Activated CD4-positive, alpha-beta memory T cell treated with anti-CD3 and anti-CD28 coated beads, Interleukin-2, amount 10 ng/mL, durations not matched to agents 7 days and 5 days (primary cell): ENCODE data around the gene RAD18. TPM values are rescaled to one million over a fixed set of nuclear protein-coding genes. Genes with fewer than 3 reads are reported as not detected.

Experiments used
- CTCF ChIA-PET: fragments of 350-600 bp; sonication (Branson Sonifier 250); formaldehyde crosslinking; loops from one replicate; lab custom pipeline; 2021; ENCODE audit warnings: antibody characterized with exemption, inconsistent platforms; lab: Charles Lee
- POLR2A ChIA-PET: fragments of 350-600 bp; sonication (Branson Sonifier 250); formaldehyde crosslinking; loops from one replicate; lab custom pipeline; 2021; ENCODE audit warnings: antibody characterized with exemption; lab: Charles Lee
- DNase-seq: peaks from one replicate; pipeline ENCODE4 v3.0.0-alpha.2; 2020
- H3K27ac Mint-ChIP-seq: one replicate; pipeline ENCODE4 v1.8.0; 2021; ENCODE audit warnings: mild to moderate bottlenecking, mixed read lengths
- H3K27me3 Mint-ChIP-seq: one replicate; pipeline ENCODE4 v1.8.0; 2021; ENCODE audit warnings: mixed read lengths
- H3K36me3 Mint-ChIP-seq: one replicate; pipeline ENCODE4 v1.8.0; 2021; ENCODE audit warnings: low read depth, mixed read lengths
- H3K4me1 Mint-ChIP-seq: one replicate; pipeline ENCODE4 v1.8.0; 2021; ENCODE audit warnings: mixed read lengths
- H3K4me3 Mint-ChIP-seq: one replicate; pipeline ENCODE4 v1.8.0; 2021; ENCODE audit warnings: mild to moderate bottlenecking, mixed read lengths
- H3K9me3 Mint-ChIP-seq: one replicate; pipeline ENCODE4 v1.8.0; 2021; ENCODE audit warnings: mixed read lengths
- total RNA-seq, 2 experiments: library from RNA; stranded (reverse); gene quantifications; one replicate each; pipeline ENCODE4 v1.2.3, GENCODE V29; 2021

RAD18 gene
- total RNA-seq, 2 experiments from 2014 or later, result 28.0 to 28.6 TPM

DNA sequence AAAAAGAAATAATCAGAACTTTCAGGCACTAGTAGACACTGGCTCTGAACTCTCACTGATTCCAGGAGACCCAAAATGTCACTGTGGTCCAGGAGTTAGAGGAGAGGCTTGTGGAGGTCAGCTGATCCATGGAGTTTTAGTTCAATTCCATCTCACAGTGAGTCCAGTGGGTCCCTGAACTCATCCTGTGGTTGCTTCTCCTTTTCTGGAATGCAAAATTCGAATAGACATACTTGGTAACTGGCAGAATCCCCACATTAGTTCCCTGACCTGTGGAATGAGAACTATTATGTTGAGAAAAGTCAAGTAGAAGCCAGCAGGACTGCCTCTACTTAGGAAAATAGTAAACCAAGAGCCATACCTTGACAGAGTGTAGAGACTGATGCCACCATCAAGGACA, 106.6 kb downstream of the RAD18 start:
- Mint-ChIP-seq H3K9me3 (no peaks in the 10 kb centered on the region), H3K27me3 (no peaks in the 10 kb centered on the region), H3K36me3 (no peaks in the 10 kb centered on the region), H3K27ac (no peak overlapping the region), H3K4me1 (no peaks in the 10 kb centered on the region), H3K4me3 (no peak overlapping the region)
- ChIA-PET POLR2A (no interaction called here), CTCF (no interaction called here)
- DNase-seq, result no peak

DNA sequence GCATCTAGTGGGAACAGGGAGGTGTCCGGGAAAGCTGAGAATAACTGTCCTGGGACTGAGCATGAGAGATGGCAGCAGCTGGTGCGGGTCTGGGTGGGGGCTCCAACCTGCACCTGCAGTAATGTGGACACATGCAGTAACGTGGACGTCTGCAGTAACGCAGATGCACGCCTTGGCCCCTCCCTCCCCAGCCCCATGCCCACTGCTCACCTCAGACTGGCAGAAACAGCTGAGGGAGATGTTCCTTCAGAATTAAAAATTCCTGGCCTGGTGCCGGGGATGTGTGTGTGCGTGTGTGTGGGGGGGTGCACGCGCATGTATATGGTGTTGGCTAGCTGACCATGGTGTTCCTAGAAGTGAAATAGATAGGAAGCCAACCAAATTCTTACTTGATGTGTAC, 107.2 kb downstream of the RAD18 start:
- no peaks in the 10 kb centered on the region for H3K27me3 Mint-ChIP-seq
- no peak overlapping the region for H3K27ac Mint-ChIP-seq
- H3K9me3 Mint-ChIP-seq, result no peaks in the 10 kb centered on the region
- H3K36me3 Mint-ChIP-seq, result no peaks in the 10 kb centered on the region
- no peak overlapping the region for H3K4me3 Mint-ChIP-seq
- CTCF ChIA-PET, result no interaction called here
- DNase-seq, result no peak
- H3K4me1 Mint-ChIP-seq, result no peaks in the 10 kb centered on the region
- POLR2A ChIA-PET, result no interaction called here

DNA sequence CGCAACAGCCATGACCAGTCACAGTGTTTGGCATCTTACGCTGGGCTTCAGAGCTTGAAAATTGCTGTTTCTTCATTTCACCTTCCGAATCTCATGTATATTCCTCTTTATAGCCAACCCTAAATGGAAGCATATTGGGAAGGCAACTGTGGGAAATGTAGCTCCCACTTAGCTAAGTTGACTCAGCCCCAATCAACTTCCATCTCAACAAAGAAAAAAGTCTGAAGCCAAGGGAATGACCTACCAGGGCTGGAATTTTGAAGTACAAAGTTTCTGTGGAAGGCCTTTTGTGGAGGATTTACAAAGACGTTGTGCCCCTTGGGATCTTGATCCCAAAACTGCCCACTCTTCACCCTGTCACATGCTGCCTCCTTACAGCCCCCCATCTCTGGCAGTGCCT, 108.6 kb downstream of the RAD18 start:
- ChIA-PET POLR2A (no interaction called here), CTCF (no interaction called here)
- Mint-ChIP-seq H3K27me3 (no peaks in the 10 kb centered on the region), H3K9me3 (no peaks in the 10 kb centered on the region), H3K4me1 (no peaks in the 10 kb centered on the region), H3K4me3 (no peak overlapping the region), H3K27ac (no peak overlapping the region), H3K36me3 (no peaks in the 10 kb centered on the region)
- DNase-seq, result no peak

DNA sequence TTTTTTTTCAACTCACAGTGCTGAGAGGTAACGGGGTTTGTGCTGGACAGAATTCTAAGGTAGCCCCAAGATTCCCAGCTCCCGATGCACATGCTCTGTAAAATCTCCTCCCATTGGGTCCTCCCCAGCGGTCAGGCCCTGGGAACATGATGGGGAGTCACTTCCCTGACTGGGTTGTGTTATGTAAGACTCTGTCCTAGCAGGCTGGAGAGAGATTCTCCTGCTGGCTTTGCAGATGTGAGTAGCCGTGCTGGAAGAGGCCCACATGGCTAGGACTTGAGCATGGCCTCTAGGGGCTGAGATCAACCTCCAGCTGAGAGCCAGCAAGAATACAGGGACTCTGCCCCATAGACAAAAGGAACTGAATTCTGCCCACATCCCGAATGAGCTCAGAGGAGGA, 110.2 kb downstream of the RAD18 start:
- Mint-ChIP-seq H3K36me3 (no peaks in the 10 kb centered on the region), H3K27me3 (no peaks in the 10 kb centered on the region), H3K9me3 (no peaks in the 10 kb centered on the region), H3K4me1 (no peaks in the 10 kb centered on the region), H3K4me3 (no peak overlapping the region), H3K27ac (no peak overlapping the region)
- ChIA-PET CTCF (no interaction called here), POLR2A (no interaction called here)
- DNase-seq, result no peak

DNA sequence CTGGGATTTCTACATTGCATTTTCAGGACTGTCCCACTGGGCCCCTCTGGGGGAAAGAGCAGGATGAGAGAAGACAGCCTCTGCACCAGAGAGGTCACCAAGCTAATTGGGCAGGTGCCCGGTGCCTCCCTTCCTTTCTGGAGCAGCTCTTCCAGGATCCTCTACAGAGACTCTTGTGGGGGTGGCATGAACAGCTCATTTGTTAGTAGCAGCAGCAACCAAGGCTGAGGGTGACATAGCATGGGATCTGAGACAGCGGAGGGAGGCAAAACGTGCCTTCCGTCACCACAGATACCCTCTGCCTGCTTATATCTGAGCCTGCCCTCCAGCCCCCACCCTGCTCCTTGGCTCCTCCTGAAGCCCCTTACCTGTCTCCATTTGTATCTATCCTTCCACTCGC, 110.8 kb downstream of the RAD18 start:
- no peak for DNase-seq
- no peaks in the 10 kb centered on the region for H3K4me1 Mint-ChIP-seq
- H3K27ac Mint-ChIP-seq, result no peak overlapping the region
- H3K9me3 Mint-ChIP-seq, result no peaks in the 10 kb centered on the region
- no peaks in the 10 kb centered on the region for H3K27me3 Mint-ChIP-seq
- H3K36me3 Mint-ChIP-seq, result no peaks in the 10 kb centered on the region
- H3K4me3 Mint-ChIP-seq, result no peak overlapping the region
- POLR2A ChIA-PET, result no interaction called here
- CTCF ChIA-PET, result no interaction called here

DNA sequence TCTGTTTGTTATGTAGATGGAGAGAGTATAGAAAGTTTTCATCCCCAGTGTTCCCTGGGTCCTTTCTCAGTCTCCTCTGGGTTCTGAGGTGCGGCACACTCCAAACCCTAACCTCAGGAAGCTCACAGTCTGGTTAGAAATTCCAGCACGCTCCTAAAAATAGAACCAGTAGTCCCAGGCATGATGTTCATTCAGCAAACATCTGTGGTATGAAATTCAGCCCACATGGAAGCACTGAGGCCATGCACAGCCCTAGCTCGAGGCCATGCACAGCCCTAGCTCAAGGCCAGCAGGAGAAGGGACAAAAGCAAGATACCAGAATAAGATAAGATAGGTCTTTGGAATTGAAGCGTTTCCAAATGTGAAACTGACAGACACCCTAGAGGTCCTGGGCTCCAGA, 111.6 kb downstream of the RAD18 start:
- ChIA-PET CTCF (no interaction called here), POLR2A (no interaction called here)
- Mint-ChIP-seq H3K9me3 (no peaks in the 10 kb centered on the region), H3K4me1 (no peaks in the 10 kb centered on the region), H3K27ac (no peak overlapping the region), H3K36me3 (no peaks in the 10 kb centered on the region), H3K27me3 (no peaks in the 10 kb centered on the region), H3K4me3 (no peak overlapping the region)
- no peak for DNase-seq

DNA sequence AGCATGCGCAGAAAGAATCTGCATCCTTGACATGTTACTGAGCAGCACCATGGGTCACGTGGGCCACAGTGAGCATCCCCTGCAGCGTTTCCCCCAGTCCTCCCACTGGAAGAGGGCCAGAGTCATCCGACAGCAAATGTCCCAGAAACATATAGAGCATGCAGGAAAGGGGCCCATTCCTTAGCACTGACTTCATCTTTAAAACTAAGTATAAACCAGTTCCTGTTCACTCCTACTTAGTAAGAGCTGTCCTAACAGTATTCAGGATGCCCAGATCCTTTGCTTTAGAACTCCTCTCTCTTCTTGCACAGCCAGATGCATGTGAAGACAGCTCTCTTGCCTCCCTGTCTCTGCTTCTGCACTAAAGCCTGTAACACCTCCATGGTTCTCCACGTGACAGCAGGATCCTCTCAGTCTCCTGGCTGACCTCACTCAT, 114.6 kb downstream of the RAD18 start:
- Mint-ChIP-seq H3K9me3 (no peaks in the 10 kb centered on the region), H3K4me1 (no peaks in the 10 kb centered on the region), H3K36me3 (no peaks in the 10 kb centered on the region), H3K4me3 (no peak overlapping the region), H3K27ac (no peak overlapping the region), H3K27me3 (no peaks in the 10 kb centered on the region)
- CTCF ChIA-PET, result no interaction called here
- DNase-seq, result no peak
- POLR2A ChIA-PET, result no interaction called here

DNA sequence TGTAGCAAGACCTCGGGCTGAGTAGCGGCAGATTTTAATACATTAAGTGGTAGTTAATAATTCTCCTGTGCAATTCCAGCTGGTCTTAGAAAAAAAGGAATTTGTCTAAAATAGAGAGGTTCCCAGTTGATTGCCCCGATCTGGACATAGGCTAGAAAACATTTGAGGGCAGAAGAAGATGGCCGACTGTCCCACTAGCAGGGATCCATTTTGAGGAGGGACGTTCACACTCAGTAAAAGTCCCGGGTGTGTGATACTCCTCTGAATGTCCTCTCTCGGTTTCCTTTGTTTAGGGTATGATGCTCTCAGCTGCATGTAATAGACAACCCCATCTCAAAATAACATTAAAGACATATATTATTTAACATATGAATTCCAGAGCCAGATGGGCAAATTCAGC, 116.0 kb downstream of the RAD18 start:
- ChIA-PET CTCF (interaction anchor here (0.7 kb wide), 1 partner anchor 78 kb away, joined by 3 read pairs; the partner anchor contains the start of gene OXTR), POLR2A (no interaction called here)
- no peak for DNase-seq
- Mint-ChIP-seq H3K27me3 (no peaks in the 10 kb centered on the region), H3K27ac (no peak overlapping the region), H3K9me3 (no peaks in the 10 kb centered on the region), H3K4me3 (no peak overlapping the region), H3K36me3 (no peaks in the 10 kb centered on the region), H3K4me1 (no peaks in the 10 kb centered on the region)

DNA sequence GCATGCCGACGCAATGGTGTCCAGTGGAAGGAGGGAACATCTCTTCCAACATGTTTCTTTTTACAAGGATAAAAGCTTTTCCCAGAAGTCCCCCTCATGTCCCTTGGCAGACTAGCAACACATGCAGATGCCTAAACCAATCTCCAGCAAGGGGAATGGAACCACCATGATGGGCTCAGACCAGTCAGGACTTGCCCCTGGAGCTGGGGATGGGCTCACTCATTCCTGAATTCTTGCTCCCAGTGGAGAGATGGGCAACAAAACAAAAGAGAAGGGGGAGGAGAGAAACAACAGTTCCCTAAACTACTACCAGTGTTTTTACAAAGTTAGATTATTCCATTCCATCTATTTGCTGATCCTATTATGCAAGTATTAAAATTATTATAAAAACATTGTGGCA, 117.1 kb downstream of the RAD18 start:
- no peak for DNase-seq
- POLR2A ChIA-PET, result no interaction called here
- Mint-ChIP-seq H3K36me3 (no peaks in the 10 kb centered on the region), H3K27ac (no peak overlapping the region), H3K27me3 (no peaks in the 10 kb centered on the region), H3K4me3 (no peak overlapping the region), H3K4me1 (no peaks in the 10 kb centered on the region), H3K9me3 (no peaks in the 10 kb centered on the region)
- CTCF ChIA-PET, result no interaction called here

DNA sequence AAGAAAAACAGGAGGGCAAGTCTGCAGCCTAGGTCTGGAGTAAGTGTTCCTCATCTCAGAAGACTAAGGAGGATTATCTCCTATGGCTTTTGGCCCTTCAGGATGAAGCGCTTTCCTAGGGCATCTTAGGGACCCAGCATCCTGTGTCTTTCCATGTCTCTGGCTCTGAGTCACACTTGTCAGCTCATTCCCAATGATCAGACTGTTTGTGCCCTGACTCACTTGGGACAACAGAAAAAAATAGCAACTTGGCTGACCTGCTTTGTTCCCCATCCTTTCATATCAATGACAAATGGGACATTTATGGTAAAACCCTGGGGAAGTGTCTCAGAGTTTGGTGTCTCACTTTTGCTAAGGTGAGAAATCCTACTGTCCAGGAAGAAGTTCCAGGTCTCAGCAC, 117.6 kb downstream of the RAD18 start:
- Mint-ChIP-seq H3K27me3 (no peaks in the 10 kb centered on the region), H3K4me1 (no peaks in the 10 kb centered on the region), H3K27ac (no peak overlapping the region), H3K4me3 (no peak overlapping the region), H3K36me3 (no peaks in the 10 kb centered on the region), H3K9me3 (no peaks in the 10 kb centered on the region)
- ChIA-PET POLR2A (no interaction called here), CTCF (no interaction called here)
- DNase-seq, result no peak

DNA sequence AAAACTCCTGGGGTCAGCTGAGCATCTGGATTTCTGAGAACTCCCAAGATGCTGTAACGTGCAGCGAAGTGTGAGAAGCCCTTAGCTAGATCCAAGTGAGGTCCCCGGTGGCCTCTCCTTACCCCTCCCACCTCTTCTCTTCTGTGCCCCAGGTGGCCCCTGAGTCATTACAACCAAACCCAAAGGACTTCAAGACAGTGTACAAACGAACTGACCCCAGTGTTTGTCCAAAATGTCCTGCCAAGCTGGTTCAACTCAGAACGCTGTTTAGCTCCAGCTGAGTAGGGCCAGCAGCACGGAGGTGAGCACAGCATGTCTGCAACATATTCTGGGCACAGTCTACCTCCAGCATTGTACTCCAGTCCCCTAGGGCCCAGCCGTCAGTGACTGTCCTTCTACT, 119.9 kb downstream of the RAD18 start:
- CTCF ChIA-PET, result no interaction called here
- H3K36me3 Mint-ChIP-seq, result no peaks in the 10 kb centered on the region
- no peaks in the 10 kb centered on the region for H3K4me1 Mint-ChIP-seq
- H3K27me3 Mint-ChIP-seq, result no peaks in the 10 kb centered on the region
- POLR2A ChIA-PET, result no interaction called here
- no peaks in the 10 kb centered on the region for H3K9me3 Mint-ChIP-seq
- H3K27ac Mint-ChIP-seq, result no peak overlapping the region
- no peak overlapping the region for H3K4me3 Mint-ChIP-seq
- DNase-seq, result no peak

DNA sequence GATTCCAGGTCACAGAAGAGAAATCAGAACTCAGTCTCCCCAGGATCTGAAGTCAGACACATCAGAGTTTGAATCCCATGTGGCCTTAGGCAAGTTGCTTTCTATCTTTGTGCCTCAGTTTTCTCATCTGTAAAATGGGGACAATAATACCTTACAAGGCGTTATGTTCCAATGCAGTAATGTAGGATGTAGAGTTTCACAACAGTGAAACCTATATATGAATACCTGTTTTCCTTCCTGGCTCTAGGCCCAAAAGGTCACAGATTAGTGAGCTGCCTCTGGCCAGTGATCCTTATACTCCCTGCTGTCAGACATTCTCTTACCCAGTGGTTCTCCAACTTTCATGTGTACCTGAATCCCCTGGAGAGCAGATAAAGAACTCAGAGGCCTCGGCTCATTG, 121.0 kb downstream of the RAD18 start:
- Mint-ChIP-seq H3K4me1 (no peaks in the 10 kb centered on the region), H3K27me3 (no peaks in the 10 kb centered on the region), H3K9me3 (no peaks in the 10 kb centered on the region), H3K27ac (no peak overlapping the region), H3K4me3 (no peak overlapping the region), H3K36me3 (no peaks in the 10 kb centered on the region)
- ChIA-PET CTCF (no interaction called here), POLR2A (no interaction called here)
- no peak for DNase-seq

DNA sequence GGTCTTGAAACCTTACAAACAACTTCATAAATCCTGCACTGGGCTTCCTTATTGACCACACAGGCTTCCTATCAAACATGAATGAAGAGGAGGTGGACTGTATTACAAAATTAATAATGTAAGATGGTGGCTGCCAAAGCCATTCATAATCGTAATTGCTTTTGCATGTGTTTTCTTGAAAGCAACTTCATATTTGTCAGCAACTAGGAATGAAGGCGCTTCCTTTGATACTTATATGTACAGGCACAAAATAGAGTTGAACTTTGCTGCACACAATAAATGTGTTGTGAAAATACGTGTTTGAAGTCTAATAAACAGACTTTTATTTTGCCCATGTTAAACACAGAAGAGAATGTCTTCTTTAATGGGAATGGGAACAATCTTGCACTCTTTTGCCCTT, 121.8 kb downstream of the RAD18 start:
- ChIA-PET CTCF (no interaction called here), POLR2A (no interaction called here)
- no peaks in the 10 kb centered on the region for H3K4me1 Mint-ChIP-seq
- no peak overlapping the region for H3K4me3 Mint-ChIP-seq
- no peak for DNase-seq
- no peaks in the 10 kb centered on the region for H3K27me3 Mint-ChIP-seq
- H3K9me3 Mint-ChIP-seq, result no peaks in the 10 kb centered on the region
- no peaks in the 10 kb centered on the region for H3K36me3 Mint-ChIP-seq
- no peak overlapping the region for H3K27ac Mint-ChIP-seq

DNA sequence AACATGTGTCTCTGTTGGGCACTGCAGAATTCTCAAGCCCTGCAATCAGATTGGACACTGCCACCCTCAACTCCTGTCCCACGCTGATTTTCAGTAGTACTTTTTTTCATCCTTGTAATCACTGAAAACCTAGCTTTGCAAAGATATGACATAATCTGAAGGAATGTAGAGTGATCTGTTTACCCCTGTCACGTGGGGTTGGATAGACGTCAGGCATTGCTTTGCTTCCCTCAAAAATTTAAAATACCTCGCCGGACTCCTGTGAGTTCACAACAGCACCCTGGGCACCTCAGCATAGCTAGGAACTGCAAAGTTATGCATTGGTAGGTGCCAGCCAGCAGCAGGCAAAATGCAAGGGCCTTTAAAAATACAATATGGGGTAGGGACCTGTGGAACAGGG, 122.7 kb downstream of the RAD18 start:
- Mint-ChIP-seq H3K27ac (no peak overlapping the region), H3K4me3 (no peak overlapping the region), H3K36me3 (no peaks in the 10 kb centered on the region), H3K9me3 (no peaks in the 10 kb centered on the region), H3K4me1 (no peaks in the 10 kb centered on the region), H3K27me3 (no peaks in the 10 kb centered on the region)
- DNase-seq, result no peak
- CTCF ChIA-PET, result no interaction called here
- POLR2A ChIA-PET, result no interaction called here
